Activated CD4-positive, alpha-beta T cell treated with anti-CD3 and anti-CD28 coated beads for 36 hours (primary cell): ENCODE data around the gene ATP5F1A. TPM values are rescaled to one million over a fixed set of nuclear protein-coding genes. Genes with fewer than 3 reads are reported as not detected.
A peak's percentile ranks its signal among the peaks of the same experiment; 100 is the strongest.
"Not testable (repeated sequence)": the region's sequence is repeated elsewhere in the genome, so short reads cannot be mapped to it uniquely, and the experiment has no call there.

Source experiments
- ATAC-seq: fragments of 200-7000 bp; cut with Tn5 transposase; one replicate; pipeline ENCODE4 v1.10.0; 2021; ENCODE audit warnings: mild to moderate bottlenecking, moderate library complexity
- CTCF ChIA-PET: fragments of 350-600 bp; sonication (Branson Sonifier 250); formaldehyde crosslinking; loops from one replicate; lab custom pipeline; 2021; ENCODE audit warnings: antibody characterized with exemption; lab: Charles Lee
- POLR2A ChIA-PET: fragments of 350-600 bp; sonication (Branson Sonifier 250); formaldehyde crosslinking; loops from one replicate; lab custom pipeline; 2021; ENCODE audit warnings: antibody characterized with exemption, inconsistent platforms; lab: Charles Lee
- DNase-seq: peaks from one replicate; pipeline ENCODE4 v3.0.0-alpha.2; 2020
- H3K27ac Mint-ChIP-seq: one replicate; pipeline ENCODE4 v1.8.0; 2021; ENCODE audit warnings: mixed read lengths
- H3K27me3 Mint-ChIP-seq: one replicate; pipeline ENCODE4 v1.8.0; 2021; ENCODE audit warnings: mixed read lengths
- H3K36me3 Mint-ChIP-seq: one replicate; pipeline ENCODE4 v1.8.0; 2021; ENCODE audit warnings: low read depth, mixed read lengths
- H3K4me1 Mint-ChIP-seq: one replicate; pipeline ENCODE4 v1.8.0; 2021; ENCODE audit warnings: mixed read lengths
- H3K4me3 Mint-ChIP-seq: one replicate; pipeline ENCODE4 v1.8.0; 2021; ENCODE audit warnings: mild to moderate bottlenecking, moderate library complexity, mixed read lengths
- H3K9me3 Mint-ChIP-seq: one replicate; pipeline ENCODE4 v1.8.0; 2021; ENCODE audit warnings: low read depth, mixed read lengths
- intact Hi-C, 2 experiments: fragments of 100-400 bp; cut with DNase I in 1 of 2; cut with micrococcal nuclease in 1 of 2; formaldehyde crosslinking; loops; one replicate each; pipeline versions ENCODE4 v1.14.2 to v1.15.1; 2022 to 2024; cut with DNase I, micrococcal nuclease
- total RNA-seq, 2 experiments: library from RNA; stranded (reverse); gene quantifications; one replicate each; pipeline ENCODE4 v1.2.3, GENCODE V29; 2021

The ATP5F1A gene
- total RNA-seq, 2 experiments from 2014 or later = 375 to 515 TPM

DNA sequence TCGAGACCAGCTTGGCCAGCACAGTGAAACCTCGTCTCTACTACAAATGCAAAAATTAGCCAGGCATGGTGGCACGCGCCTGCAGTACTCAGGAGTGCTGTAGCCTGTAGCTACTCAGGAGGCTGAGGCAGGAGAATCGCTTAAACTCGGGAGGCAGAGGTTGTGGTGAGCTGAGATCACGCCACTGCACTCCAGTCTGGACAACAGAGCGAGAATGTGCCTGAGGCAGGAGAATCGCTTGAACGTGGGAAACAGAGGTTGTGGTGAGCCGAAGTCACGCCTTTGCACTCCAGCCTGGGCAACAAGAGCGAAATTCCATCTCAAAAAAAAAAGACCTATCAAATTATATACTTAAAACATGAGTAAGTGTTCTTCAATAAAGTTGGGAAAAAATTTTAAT, 50.7 kb downstream of the ATP5F1A start:
- H3K27me3 Mint-ChIP-seq, POLR2A ChIA-PET, intact Hi-C loops, H3K27ac Mint-ChIP-seq, DNase-seq, H3K4me3 Mint-ChIP-seq, H3K36me3 Mint-ChIP-seq, CTCF ChIA-PET, H3K9me3 Mint-ChIP-seq, ATAC-seq: not testable (repeated sequence)
- H3K4me1 Mint-ChIP-seq = peaks cover 21% of the 10 kb centered on the region

DNA sequence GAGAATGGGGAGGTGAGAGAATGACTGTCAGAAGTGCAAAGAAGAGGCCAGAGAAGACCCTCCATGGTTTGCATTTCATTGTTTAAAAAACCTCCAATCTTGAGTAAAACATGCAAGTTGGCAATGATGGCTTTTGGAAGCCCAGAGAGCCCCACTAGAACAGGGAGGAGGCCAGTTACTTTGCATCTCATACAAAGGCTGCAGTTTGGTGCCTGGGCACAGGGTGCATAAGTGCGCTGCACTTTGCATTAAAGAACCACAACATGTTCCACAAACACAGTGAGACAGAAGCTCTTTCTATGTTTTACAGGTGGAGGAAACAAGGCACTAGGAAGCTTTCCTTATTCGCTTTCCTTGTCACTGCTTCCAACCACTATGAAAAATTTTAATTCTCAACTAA, 51.4 kb downstream of the ATP5F1A start:
- Mint-ChIP-seq H3K4me3 (no peak overlapping the region), H3K27ac (no peak overlapping the region), H3K27me3 (no peaks in the 10 kb centered on the region), H3K9me3 (no peaks in the 10 kb centered on the region), H3K4me1 (peaks cover 21% of the 10 kb centered on the region), H3K36me3 (no peaks in the 10 kb centered on the region)
- CTCF ChIA-PET = no interaction called here
- intact Hi-C loops = no loop called here
- no peak for ATAC-seq
- no peak for DNase-seq
- POLR2A ChIA-PET = no interaction called here

DNA sequence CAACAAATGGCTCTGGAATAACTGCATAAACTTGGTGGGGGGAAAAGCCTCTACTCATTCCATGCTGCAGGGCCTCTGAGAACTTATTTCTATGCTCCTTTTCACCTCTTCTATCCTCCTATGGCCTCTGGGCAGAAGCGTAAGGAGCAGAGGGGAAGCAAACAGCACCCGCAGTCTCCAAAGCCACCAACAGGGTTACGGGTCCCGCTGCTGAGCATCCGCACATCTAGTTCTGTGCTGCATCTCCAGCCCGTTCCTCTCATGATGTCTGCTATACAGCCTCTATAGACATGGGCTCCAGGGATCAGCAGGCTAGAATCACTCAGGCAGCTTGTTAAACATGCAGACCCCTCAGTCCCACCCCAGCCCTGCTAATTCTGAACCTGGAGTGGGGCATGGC, 52.0 kb downstream of the ATP5F1A start:
- ChIA-PET CTCF (interaction anchor here (1.0 kb wide), 1 partner anchor 28 kb away, joined by 3 read pairs; no protein-coding TSS in a partner anchor), POLR2A (no interaction called here)
- no peak for DNase-seq
- ATAC-seq = no peak
- intact Hi-C loops = no loop called here
- no peaks in the 10 kb centered on the region for H3K27me3 Mint-ChIP-seq
- no peaks in the 10 kb centered on the region for H3K9me3 Mint-ChIP-seq
- H3K4me3 Mint-ChIP-seq = no peak overlapping the region
- peaks cover 22% of the 10 kb centered on the region for H3K4me1 Mint-ChIP-seq
- no peaks in the 10 kb centered on the region for H3K36me3 Mint-ChIP-seq
- H3K27ac Mint-ChIP-seq = no peak overlapping the region

- no peaks in the 10 kb centered on the region for H3K27me3 Mint-ChIP-seq
- H3K4me1 Mint-ChIP-seq = peaks cover 35% of the 10 kb centered on the region
- peak overlapping the region; percentile 76 for H3K27ac Mint-ChIP-seq
- intact Hi-C loops = no loop called here
- peaks cover 6% of the 10 kb centered on the region for H3K36me3 Mint-ChIP-seq
- ChIA-PET CTCF (interaction anchor here (0.6 to 1.4 kb wide), 2 partner anchors 19 to 50 kb away, joined by 3 to 4 read pairs; no protein-coding TSS in a partner anchor), POLR2A (no interaction called here)
- ATAC-seq = peak; percentile 47
- peak; percentile 26 for DNase-seq
- H3K9me3 Mint-ChIP-seq = no peaks in the 10 kb centered on the region
- no peak overlapping the region for H3K4me3 Mint-ChIP-seq
Measured at GRCh38 chr18:46042571-46043123, 55.4 kb downstream of the ATP5F1A start.

- Mint-ChIP-seq H3K4me3 (no peak overlapping the region), H3K36me3 (peaks cover 6% of the 10 kb centered on the region)
Measured at GRCh38 chr18:46040747-46041104, 57.4 kb downstream of the ATP5F1A start.

GRCh38 chr18:46040033-46040746, 57.9 kb downstream of the ATP5F1A start:
- intact Hi-C loops = no loop called here
- ChIA-PET CTCF (interaction anchor here (0.6 to 1.1 kb wide), 2 partner anchors 33 to 57 kb away, joined by 3 to 4 read pairs; no protein-coding TSS in a partner anchor), POLR2A (no interaction called here)
- Mint-ChIP-seq H3K9me3 (no peaks in the 10 kb centered on the region), H3K27ac (peak overlapping the region; percentile 7), H3K36me3 (peaks cover 6% of the 10 kb centered on the region), H3K4me3 (no peak overlapping the region), H3K27me3 (no peaks in the 10 kb centered on the region), H3K4me1 (peaks cover 35% of the 10 kb centered on the region)
- DNase-seq (no peak), ATAC-seq (no peak)

More at GRCh38 chr18:46040747-46041104, 57.4 kb downstream of the ATP5F1A start:
- ChIA-PET CTCF (interaction anchor here (0.6 to 0.9 kb wide), 2 partner anchors 12 to 57 kb away, joined by 3 to 4 read pairs; no protein-coding TSS in a partner anchor), POLR2A (no interaction called here)
- Mint-ChIP-seq H3K27ac (peak overlapping the region; percentile 7), H3K9me3 (no peaks in the 10 kb centered on the region), H3K27me3 (no peaks in the 10 kb centered on the region), H3K4me1 (peaks cover 35% of the 10 kb centered on the region)
- ATAC-seq = no peak
- intact Hi-C loops = no loop called here
- DNase-seq = no peak

DNA sequence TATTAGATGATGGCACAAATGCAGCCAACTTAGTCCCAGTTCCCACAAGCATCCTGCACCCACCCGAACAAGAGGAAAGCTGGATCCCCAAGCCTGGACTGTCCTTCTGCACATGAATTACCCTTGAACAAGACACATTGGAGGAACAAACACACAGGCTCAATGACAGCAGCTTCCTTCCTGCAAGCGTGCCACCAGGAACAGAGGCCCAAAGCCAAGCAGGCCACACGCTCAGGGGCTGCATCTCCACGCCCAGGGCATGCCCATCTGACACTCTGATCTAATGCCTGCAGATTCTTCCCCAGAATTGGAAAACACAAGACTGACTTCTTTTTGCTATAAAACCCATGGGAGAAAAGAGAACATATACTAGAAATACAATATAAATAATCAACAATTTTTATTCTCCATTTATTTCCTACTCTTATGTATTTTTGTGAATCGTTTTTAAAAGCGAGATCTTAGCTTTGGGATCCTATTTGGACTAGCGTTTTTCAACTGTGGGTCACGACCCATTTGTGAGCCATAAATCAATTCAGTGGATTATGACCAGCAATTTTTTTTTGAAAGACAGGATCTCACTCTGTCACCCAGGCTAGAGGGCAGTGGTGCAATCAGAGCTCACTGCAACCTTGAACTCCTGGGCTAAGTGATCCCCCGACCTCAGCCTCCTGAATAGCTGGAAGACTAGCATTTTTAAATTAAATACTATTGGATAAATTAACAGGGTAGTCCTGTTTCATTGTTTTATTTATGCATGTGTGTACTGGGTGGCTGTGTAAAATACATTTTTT, 60.4 kb downstream of the ATP5F1A start:
- no peak for ATAC-seq

GRCh38 chr18:46035696-46036680, 62.1 kb downstream of the ATP5F1A start:
- Mint-ChIP-seq H3K9me3 (no peaks in the 10 kb centered on the region), H3K27ac (no peak overlapping the region), H3K4me3 (no peak overlapping the region), H3K4me1 (peaks cover 12% of the 10 kb centered on the region), H3K27me3 (no peaks in the 10 kb centered on the region), H3K36me3 (peaks cover 11% of the 10 kb centered on the region)
- ChIA-PET POLR2A (no interaction called here), CTCF (interaction anchor here (1.0 kb wide), 1 partner anchor 21 kb away, joined by 3 read pairs; no protein-coding TSS in a partner anchor)
- ATAC-seq (no peak), DNase-seq (no peak)
- intact Hi-C loops = no loop called here

More for the DNA sequence above, 60.4 kb downstream of the ATP5F1A start:
- peaks cover 6% of the 10 kb centered on the region for H3K36me3 Mint-ChIP-seq
- ChIA-PET POLR2A (no interaction called here), CTCF (interaction anchor here (0.6 kb wide), 1 partner anchor 124 kb away, joined by 3 read pairs; no protein-coding TSS in a partner anchor)
- intact Hi-C loops = no loop called here
- H3K9me3 Mint-ChIP-seq = no peaks in the 10 kb centered on the region
- H3K27ac Mint-ChIP-seq = no peak overlapping the region
- H3K27me3 Mint-ChIP-seq = no peaks in the 10 kb centered on the region
- no peak for DNase-seq
- peaks cover 26% of the 10 kb centered on the region for H3K4me1 Mint-ChIP-seq
- H3K4me3 Mint-ChIP-seq = no peak overlapping the region

GRCh38 chr18:46034230-46034629, 63.9 kb downstream of the ATP5F1A start:
- intact Hi-C loops = no loop called here
- Mint-ChIP-seq H3K27ac (no peak overlapping the region), H3K4me1 (no peaks in the 10 kb centered on the region), H3K4me3 (no peak overlapping the region), H3K27me3 (peaks cover 1% of the 10 kb centered on the region), H3K9me3 (no peaks in the 10 kb centered on the region), H3K36me3 (peaks cover 7% of the 10 kb centered on the region)
- DNase-seq = no peak
- ATAC-seq = no peak
- ChIA-PET CTCF (interaction anchor here (0.8 kb wide), 1 partner anchor 39 kb away, joined by 4 read pairs; no protein-coding TSS in a partner anchor), POLR2A (no interaction called here)

DNA sequence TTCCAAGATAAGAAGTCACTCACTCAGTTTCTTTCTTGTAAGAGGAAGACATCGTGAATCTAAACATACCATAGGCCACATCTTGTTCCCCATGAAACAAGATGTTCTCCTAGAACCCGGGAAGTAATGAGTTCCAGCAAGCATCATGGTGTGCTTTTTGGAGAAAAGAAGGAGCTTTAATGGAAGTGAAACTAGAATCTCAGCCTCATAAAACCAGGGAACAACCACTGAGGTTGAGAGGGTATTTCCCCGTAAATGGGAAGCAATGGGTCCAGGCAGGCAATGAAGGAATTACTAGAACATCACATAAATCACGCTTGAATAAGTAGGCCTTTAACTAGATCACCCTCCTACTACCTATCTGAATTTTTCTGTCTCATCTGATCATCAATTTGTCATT, 66.4 kb downstream of the ATP5F1A start:
- CTCF ChIA-PET = interaction anchor here (1.0 kb wide), 1 partner anchor 10 kb away, joined by 3 read pairs; no protein-coding TSS in a partner anchor
- H3K9me3 Mint-ChIP-seq = no peaks in the 10 kb centered on the region
- intact Hi-C loops = no loop called here
- peaks cover 8% of the 10 kb centered on the region for H3K36me3 Mint-ChIP-seq
- ATAC-seq (no peak), DNase-seq (no peak)
- POLR2A ChIA-PET = no interaction called here
- H3K27ac Mint-ChIP-seq = no peak overlapping the region
- peaks cover 12% of the 10 kb centered on the region for H3K4me1 Mint-ChIP-seq
- no peak overlapping the region for H3K4me3 Mint-ChIP-seq
- H3K27me3 Mint-ChIP-seq = peaks cover 9% of the 10 kb centered on the region
